Endodermal cell (in vitro differentiated cells): Measurements from ENCODE around the gene DYNC1LI2. TPM values are rescaled to one million over a fixed set of nuclear protein-coding genes. Genes with fewer than 3 reads are reported as not detected.

ENCODE experiments used
- DNase-seq: peaks from one replicate; pipeline ENCODE4 v3.0.0-alpha.2; 2017
- H3K27ac ChIP-seq: 2 replicates; pipeline ENCODE4 v1.5.1; 2013; ENCODE audit warnings: mild to moderate bottlenecking, low read depth, low read length, moderate library complexity
- H3K27me3 ChIP-seq: 2 replicates; pipeline ENCODE4 v1.6.1; 2013; ENCODE audit warnings: mild to moderate bottlenecking, low read length, moderate library complexity; ENCODE audit not compliant: insufficient read depth, control insufficient read depth, poor library complexity, severe bottlenecking
- H3K36me3 ChIP-seq: 2 replicates; pipeline ENCODE4 v1.7.0; 2013; ENCODE audit warnings: mild to moderate bottlenecking, low read length, moderate library complexity; ENCODE audit not compliant: control insufficient read depth, insufficient read depth
- H3K4me1 ChIP-seq: one replicate; pipeline ENCODE4 v1.7.0; 2013; ENCODE audit warnings: low read length; ENCODE audit not compliant: control insufficient read depth, insufficient read depth
- H3K4me3 ChIP-seq: 2 replicates; pipeline ENCODE4 v1.5.1; 2013; ENCODE audit warnings: mild to moderate bottlenecking, low read length, moderate library complexity
- H3K9ac ChIP-seq: 2 replicates; pipeline ENCODE4 v1.6.1; 2013; ENCODE audit warnings: mild to moderate bottlenecking, low read length, moderate library complexity; ENCODE audit not compliant: poor library complexity, severe bottlenecking; ENCODE audit errors: extremely low read depth
- H3K9me3 ChIP-seq: 2 replicates; pipeline ENCODE4 v1.6.1; 2013; ENCODE audit warnings: mild to moderate bottlenecking, low read length, moderate library complexity; ENCODE audit not compliant: control insufficient read depth
- H3K27ac Mint-ChIP-seq: 2 replicates; pipeline ENCODE4 v1.8.0; 2020; ENCODE audit warnings: mixed read lengths
- H3K27me3 Mint-ChIP-seq: 2 replicates; pipeline ENCODE4 v1.8.0; 2021; ENCODE audit warnings: mild to moderate bottlenecking, mixed read lengths; ENCODE audit not compliant: insufficient read depth
- H3K36me3 Mint-ChIP-seq: 2 replicates; pipeline ENCODE4 v1.8.0; 2020; ENCODE audit warnings: low read depth, mixed read lengths
- H3K4me1 Mint-ChIP-seq: 2 replicates; pipeline ENCODE4 v1.8.0; 2020; ENCODE audit warnings: mixed read lengths
- H3K4me3 Mint-ChIP-seq: 2 replicates; pipeline ENCODE4 v1.8.0; 2020; ENCODE audit warnings: mild to moderate bottlenecking, moderate library complexity, mixed read lengths
- H3K9me3 Mint-ChIP-seq: 2 replicates; pipeline ENCODE4 v1.8.0; 2020; ENCODE audit warnings: mild to moderate bottlenecking, mixed read lengths
- CTCF ChIP-seq: fragments of 200-600 bp; sonication (generic); conservative IDR thresholded peaks from 2 replicates; pipeline ENCODE4 v1.5.0; 2021; ENCODE audit warnings: antibody characterized with exemption, mild to moderate bottlenecking
- WGBS, 2 experiments: methylation state at CpG; one replicate each; pipeline versions ENCODE4 v1.1.5 to v1.1.7; 2013; ENCODE audit warnings: missing lambda C conversion rate in 2 of 2, mixed read lengths in 1 of 2; ENCODE audit not compliant: insufficient coverage in 1 of 2, insufficient read length in 1 of 2; 5-methylcytosine and 5-hydroxymethylcytosine counted together
- total RNA-seq, 2 donors: library from RNA; stranded (reverse); fragmentation: NEBNext Ultra II Directional in 1 of 2; extraction: Animal tissue kit (Norgen Biotek cat#: 25700) in 1 of 2; gene quantifications; 2 replicates in 1 of 2; 3 replicates in 1 of 2; pipeline ENCODE4 v1.2.1, GENCODE V29; 2021

DYNC1LI2 gene
- total RNA-seq, 2 donors from 2014 or later: 89.5 to 95.9 TPM

- no peak for TF ChIP-seq CTCF
- peaks cover 5% of the 10 kb centered on the region for H3K9me3 ChIP-seq
- no peak overlapping the region for H3K27ac ChIP-seq
- H3K4me3 ChIP-seq: no peak overlapping the region
- peaks cover 6% of the 10 kb centered on the region for H3K36me3 Mint-ChIP-seq
- DNase-seq: no peak
- H3K9ac ChIP-seq: no peak overlapping the region
- H3K27me3 ChIP-seq: no peaks in the 10 kb centered on the region
- no peak overlapping the region for H3K27ac Mint-ChIP-seq
- no peaks in the 10 kb centered on the region for H3K4me1 ChIP-seq
- H3K4me3 Mint-ChIP-seq: no peak overlapping the region
- no peaks in the 10 kb centered on the region for H3K27me3 Mint-ChIP-seq
- no peaks in the 10 kb centered on the region for H3K4me1 Mint-ChIP-seq
- H3K36me3 ChIP-seq: peaks cover 4% of the 10 kb centered on the region
- H3K9me3 Mint-ChIP-seq: peaks cover 24% of the 10 kb centered on the region
Measured at GRCh38 chr16:66712512-66712911, 38.9 kb downstream of the DYNC1LI2 start.

DNA sequence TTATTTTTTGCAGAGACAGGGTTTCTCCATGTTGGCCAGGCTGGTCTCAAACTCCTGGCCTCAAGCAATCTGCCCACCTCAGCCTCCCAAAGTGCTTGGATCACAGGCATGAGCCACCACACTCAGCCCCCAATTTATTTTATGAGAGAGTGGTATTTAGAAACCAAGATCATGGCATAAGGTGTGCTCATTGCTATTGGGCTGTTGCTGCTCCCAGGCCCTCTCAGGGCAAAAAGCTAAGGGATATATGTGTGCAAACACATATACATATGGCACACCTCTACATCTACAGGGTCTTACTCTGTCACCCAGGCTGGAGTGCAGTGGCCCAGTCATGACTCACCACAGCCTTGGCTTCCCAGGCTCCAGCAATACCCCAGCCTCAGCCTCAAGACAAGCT is 39.8 kb downstream of the DYNC1LI2 start:
- no peak for DNase-seq
- H3K36me3 Mint-ChIP-seq: no peaks in the 10 kb centered on the region
- H3K4me3 ChIP-seq: no peak overlapping the region
- no peak for TF ChIP-seq CTCF
- no peaks in the 10 kb centered on the region for H3K27me3 ChIP-seq
- no peak overlapping the region for H3K4me3 Mint-ChIP-seq
- H3K9me3 ChIP-seq: peaks cover 5% of the 10 kb centered on the region
- H3K27ac ChIP-seq: no peak overlapping the region
- H3K27me3 Mint-ChIP-seq: no peaks in the 10 kb centered on the region
- H3K27ac Mint-ChIP-seq: no peak overlapping the region
- no peaks in the 10 kb centered on the region for H3K36me3 ChIP-seq
- H3K9ac ChIP-seq: no peak overlapping the region
- H3K4me1 Mint-ChIP-seq: peaks cover 2% of the 10 kb centered on the region
- H3K9me3 Mint-ChIP-seq: peaks cover 24% of the 10 kb centered on the region
- H3K4me1 ChIP-seq: no peaks in the 10 kb centered on the region

DNA sequence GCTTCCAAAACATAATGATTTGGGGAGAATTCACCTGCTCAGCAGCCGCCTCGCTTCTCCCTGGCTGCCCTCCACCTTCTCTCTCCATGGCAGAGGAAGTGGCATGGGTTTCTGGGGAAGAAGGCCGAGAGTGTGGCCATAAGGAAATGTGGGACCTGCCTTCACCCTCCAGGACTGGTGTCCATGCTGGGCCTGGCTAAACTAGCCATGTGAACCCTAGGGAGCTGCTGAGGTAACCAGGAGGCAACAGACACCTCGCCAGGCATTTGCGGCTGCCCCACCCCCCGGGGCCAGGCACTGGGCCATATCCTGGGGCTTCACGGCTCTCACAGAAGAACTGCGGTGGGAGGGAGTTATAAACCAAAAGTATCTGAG is 44.9 kb downstream of the DYNC1LI2 start:
- H3K9me3 Mint-ChIP-seq: peaks cover 12% of the 10 kb centered on the region
- H3K4me3 Mint-ChIP-seq: no peak overlapping the region
- no peak overlapping the region for H3K9ac ChIP-seq
- H3K4me1 Mint-ChIP-seq: peaks cover 4% of the 10 kb centered on the region
- no peaks in the 10 kb centered on the region for H3K4me1 ChIP-seq
- no peak for TF ChIP-seq CTCF
- no peaks in the 10 kb centered on the region for H3K36me3 ChIP-seq
- H3K9me3 ChIP-seq: peaks cover 2% of the 10 kb centered on the region
- no peaks in the 10 kb centered on the region for H3K36me3 Mint-ChIP-seq
- H3K27ac ChIP-seq: no peak overlapping the region
- peak; percentile 64 for DNase-seq
- no peaks in the 10 kb centered on the region for H3K27me3 Mint-ChIP-seq
- no peak overlapping the region for H3K4me3 ChIP-seq
- 90 to 100% methylated on average over 4 to 8 of the region's 8 CpGs for WGBS, 2 experiments
- no peaks in the 10 kb centered on the region for H3K27me3 ChIP-seq
- no peak overlapping the region for H3K27ac Mint-ChIP-seq
